Measurements from ENCODE around the gene ERN2. TPM values are rescaled to one million over a fixed set of nuclear protein-coding genes. Genes with fewer than 3 reads are reported as not detected.

Gene ERN2
- total RNA-seq, 1 donor, result not detected

DNA sequence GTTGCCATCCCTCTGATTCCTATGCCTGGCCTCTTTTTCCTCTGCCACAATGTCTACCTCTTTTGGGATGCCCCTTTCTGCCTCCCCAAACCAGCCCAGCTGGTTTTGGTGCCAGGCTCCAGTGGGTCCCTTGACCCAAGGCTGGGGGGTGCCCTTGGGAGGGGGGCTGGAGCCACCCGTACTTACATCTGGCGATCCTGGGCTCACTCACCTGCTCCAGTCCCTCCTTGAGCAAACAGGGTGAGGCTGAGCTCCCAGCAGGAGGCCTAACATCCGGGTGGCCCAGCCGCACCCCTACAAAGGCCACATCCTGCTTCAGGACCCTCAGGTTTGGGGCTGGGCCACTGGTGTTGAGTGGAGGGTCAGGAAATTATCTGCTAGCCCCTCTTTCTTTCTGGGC, 1.2 kb downstream of the ERN2 start:
- H3K4me3 ChIP-seq (ENCODE audit: insufficient read depth, low read length), result no peak overlapping the region
- no peaks in the 10 kb centered on the region for H3K36me3 ChIP-seq (ENCODE audit: insufficient read depth, low read length)
- no peak overlapping the region for H2AFZ ChIP-seq (ENCODE audit: low read length)
- no peaks in the 10 kb centered on the region for H3K9me3 ChIP-seq (ENCODE audit: low read depth, low read length)
- no peaks in the 10 kb centered on the region for H3K79me2 ChIP-seq (ENCODE audit: insufficient read depth, low read length)
- H4K20me1 ChIP-seq (ENCODE audit: insufficient read depth, low read length), result no peaks in the 10 kb centered on the region
- H3K27me3 ChIP-seq (ENCODE audit: insufficient read depth, low read length), result peaks cover 15% of the 10 kb centered on the region
- DNase-seq (ENCODE audit: insufficient read length, low spot score, missing footprints), result no peak
- TF ChIP-seq, protein P1, sequence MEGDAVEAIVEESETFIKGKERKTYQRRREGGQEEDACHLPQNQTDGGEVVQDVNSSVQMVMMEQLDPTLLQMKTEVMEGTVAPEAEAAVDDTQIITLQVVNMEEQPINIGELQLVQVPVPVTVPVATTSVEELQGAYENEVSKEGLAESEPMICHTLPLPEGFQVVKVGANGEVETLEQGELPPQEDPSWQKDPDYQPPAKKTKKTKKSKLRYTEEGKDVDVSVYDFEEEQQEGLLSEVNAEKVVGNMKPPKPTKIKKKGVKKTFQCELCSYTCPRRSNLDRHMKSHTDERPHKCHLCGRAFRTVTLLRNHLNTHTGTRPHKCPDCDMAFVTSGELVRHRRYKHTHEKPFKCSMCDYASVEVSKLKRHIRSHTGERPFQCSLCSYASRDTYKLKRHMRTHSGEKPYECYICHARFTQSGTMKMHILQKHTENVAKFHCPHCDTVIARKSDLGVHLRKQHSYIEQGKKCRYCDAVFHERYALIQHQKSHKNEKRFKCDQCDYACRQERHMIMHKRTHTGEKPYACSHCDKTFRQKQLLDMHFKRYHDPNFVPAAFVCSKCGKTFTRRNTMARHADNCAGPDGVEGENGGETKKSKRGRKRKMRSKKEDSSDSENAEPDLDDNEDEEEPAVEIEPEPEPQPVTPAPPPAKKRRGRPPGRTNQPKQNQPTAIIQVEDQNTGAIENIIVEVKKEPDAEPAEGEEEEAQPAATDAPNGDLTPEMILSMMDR (IDR thresholded peaks at IDR 0.05; ENCODE audit: extremely low read depth, low read depth, low read length), result no peak
- no peak overlapping the region for H3K4me2 ChIP-seq (ENCODE audit: insufficient read depth, low read length)
- H3K27ac ChIP-seq (ENCODE audit: low read depth, low read length), result no peak overlapping the region
- H3K4me1 ChIP-seq (ENCODE audit: insufficient read depth, low read length), result no peaks in the 10 kb centered on the region

DNA sequence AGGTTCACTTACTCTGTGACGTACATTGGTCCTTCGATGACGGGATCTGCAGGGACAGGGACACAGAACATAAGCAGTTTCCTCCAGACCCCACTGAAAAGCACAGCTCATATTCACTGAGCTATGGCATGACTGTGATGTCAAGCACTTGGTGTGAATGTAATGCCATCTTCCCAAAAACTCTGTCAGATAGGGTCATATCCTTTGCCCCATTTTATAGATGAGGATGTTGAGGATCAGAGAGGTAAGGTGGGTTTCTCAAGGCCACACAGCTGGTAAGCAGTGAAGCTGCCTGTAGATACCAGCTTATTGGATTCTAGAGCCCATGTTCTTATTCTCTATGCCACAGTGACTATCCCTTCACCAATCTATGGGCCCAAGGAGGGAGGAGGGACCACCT, 2.5 kb downstream of the ERN2 start:
- peaks cover 15% of the 10 kb centered on the region for H3K27me3 ChIP-seq (ENCODE audit: insufficient read depth, low read length)
- no peak for DNase-seq (ENCODE audit: insufficient read length, low spot score, missing footprints)
- H3K4me3 ChIP-seq (ENCODE audit: insufficient read depth, low read length), result no peak overlapping the region
- H3K9me3 ChIP-seq (ENCODE audit: low read depth, low read length), result no peaks in the 10 kb centered on the region
- no peak overlapping the region for H3K27ac ChIP-seq (ENCODE audit: low read depth, low read length)
- H3K4me1 ChIP-seq (ENCODE audit: insufficient read depth, low read length), result no peaks in the 10 kb centered on the region
- TF ChIP-seq, protein P1 (IDR thresholded peaks at IDR 0.05; ENCODE audit: extremely low read depth, low read depth, low read length), result no peak
- H3K4me2 ChIP-seq (ENCODE audit: insufficient read depth, low read length), result no peak overlapping the region
- no peaks in the 10 kb centered on the region for H4K20me1 ChIP-seq (ENCODE audit: insufficient read depth, low read length)
- no peaks in the 10 kb centered on the region for H3K79me2 ChIP-seq (ENCODE audit: insufficient read depth, low read length)
- H2AFZ ChIP-seq (ENCODE audit: low read length), result no peak overlapping the region
- no peaks in the 10 kb centered on the region for H3K36me3 ChIP-seq (ENCODE audit: insufficient read depth, low read length)

DNA sequence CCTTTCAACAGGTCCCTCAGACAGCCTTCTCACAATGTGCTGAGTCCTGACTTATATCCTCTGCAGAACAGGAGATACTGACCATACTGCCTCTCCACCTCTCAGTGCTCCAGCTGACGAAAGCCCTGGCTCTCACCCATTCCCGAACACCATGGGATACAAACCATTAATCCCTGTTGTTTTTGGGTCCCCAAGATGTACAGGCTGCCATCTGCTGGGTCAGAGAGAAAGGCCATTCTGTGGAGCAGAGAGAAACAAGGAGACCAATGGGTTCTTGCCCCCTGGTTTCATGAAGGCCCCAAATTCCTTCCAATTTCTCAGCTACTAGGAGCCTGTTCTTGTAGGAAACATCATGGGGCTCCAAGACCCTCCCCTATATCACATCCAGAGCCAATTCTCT, 3.0 kb downstream of the ERN2 start:
- Histone ChIP-seq H3K4me1 (ENCODE audit: insufficient read depth, low read length) (no peaks in the 10 kb centered on the region), H3K27me3 (ENCODE audit: insufficient read depth, low read length) (peaks cover 15% of the 10 kb centered on the region), H3K79me2 (ENCODE audit: insufficient read depth, low read length) (no peaks in the 10 kb centered on the region), H3K9me3 (ENCODE audit: low read depth, low read length) (no peaks in the 10 kb centered on the region), H3K27ac (ENCODE audit: low read depth, low read length) (no peak overlapping the region), H2AFZ (ENCODE audit: low read length) (no peak overlapping the region), H3K4me3 (ENCODE audit: insufficient read depth, low read length) (no peak overlapping the region), H4K20me1 (ENCODE audit: insufficient read depth, low read length) (no peaks in the 10 kb centered on the region), H3K4me2 (ENCODE audit: insufficient read depth, low read length) (no peak overlapping the region), H3K36me3 (ENCODE audit: insufficient read depth, low read length) (no peaks in the 10 kb centered on the region)
- TF ChIP-seq, protein P1 (IDR thresholded peaks at IDR 0.05; ENCODE audit: extremely low read depth, low read depth, low read length), result no peak
- DNase-seq (ENCODE audit: insufficient read length, low spot score, missing footprints), result no peak

DNA sequence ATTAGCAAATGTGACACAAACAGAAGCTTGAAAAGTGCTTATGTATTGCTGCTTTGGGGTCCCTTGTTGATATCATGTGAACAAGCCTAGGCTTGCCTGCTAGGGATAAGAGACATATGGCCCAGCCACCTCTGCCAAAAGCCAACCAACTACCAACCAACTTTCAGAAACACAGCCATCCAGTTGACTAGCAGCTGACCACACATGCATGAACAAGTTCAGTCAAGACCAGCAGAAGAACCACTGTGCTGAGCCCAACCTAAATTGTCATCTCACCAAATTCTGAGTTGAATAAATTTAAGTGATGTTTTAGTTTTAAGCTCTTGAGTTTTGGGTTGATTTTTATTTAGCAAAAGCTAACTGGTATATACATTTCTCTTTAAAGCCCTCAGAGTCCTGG, 3.5 kb downstream of the ERN2 start:
- H3K4me2 ChIP-seq (ENCODE audit: insufficient read depth, low read length), result no peak overlapping the region
- H3K36me3 ChIP-seq (ENCODE audit: insufficient read depth, low read length), result no peaks in the 10 kb centered on the region

More for the DNA sequence above, 3.5 kb downstream of the ERN2 start:
- H3K4me1 ChIP-seq (ENCODE audit: insufficient read depth, low read length), result no peaks in the 10 kb centered on the region
- no peaks in the 10 kb centered on the region for H4K20me1 ChIP-seq (ENCODE audit: insufficient read depth, low read length)
- no peaks in the 10 kb centered on the region for H3K9me3 ChIP-seq (ENCODE audit: low read depth, low read length)
- no peaks in the 10 kb centered on the region for H3K79me2 ChIP-seq (ENCODE audit: insufficient read depth, low read length)
- H3K27ac ChIP-seq (ENCODE audit: low read depth, low read length), result no peak overlapping the region
- TF ChIP-seq, protein P1 (IDR thresholded peaks at IDR 0.05; ENCODE audit: extremely low read depth, low read depth, low read length), result no peak
- DNase-seq (ENCODE audit: insufficient read length, low spot score, missing footprints), result no peak
- H3K4me3 ChIP-seq (ENCODE audit: insufficient read depth, low read length), result no peak overlapping the region
- H2AFZ ChIP-seq (ENCODE audit: low read length), result no peak overlapping the region
- H3K27me3 ChIP-seq (ENCODE audit: insufficient read depth, low read length), result peaks cover 15% of the 10 kb centered on the region

Data from osteoblast (primary cell).